ENCODE data around the gene NAT14. TPM values are rescaled to one million over a fixed set of nuclear protein-coding genes. Genes with fewer than 3 reads are reported as not detected.
A peak's percentile ranks its signal among the peaks of the same experiment; 100 is the strongest.

Gene NAT14
- polyA plus RNA-seq, 1 donor (not counting 4 experiments of a cell fraction or from before 2014, with no cell fraction given), result 11.0 TPM

GRCh38 chr19:55483706-55484592, 1.0 kb upstream of the NAT14 start:
- H3K4me1 ChIP-seq (ENCODE audit: control insufficient read depth, extremely low read depth, insufficient read depth, low read length), result peaks cover 27% of the 10 kb centered on the region
- TF ChIP-seq CTCF (optimal IDR thresholded peaks at IDR 0.05 in 1 of 3, IDR thresholded peaks at IDR 0.05 in 1 of 3, conservative IDR thresholded peaks at IDR 0.05 in 1 of 3; ENCODE audit: extremely low read depth in 1 of 3, insufficient read depth in 2 of 3, low read length in 3 of 3), result no peak
- TF ChIP-seq EZH2 (IDR thresholded peaks at IDR 0.05; ENCODE audit: low read length), result no peak

GRCh38 chr19:55485439-55486011, 537 bp downstream of the NAT14 start:
- dilution Hi-C loops (cut with MboI; ENCODE audit: extremely low pct_ligation_motif_present, low sequenced_read_pairs), result no loop called here
- Histone ChIP-seq H3K27me3 (ENCODE audit: control insufficient read depth, extremely low read depth, insufficient read depth, low read length) (peaks cover under 1% of the 10 kb centered on the region), H3K4me1 (ENCODE audit: control insufficient read depth, extremely low read depth, insufficient read depth, low read length) (peaks cover 27% of the 10 kb centered on the region), H3K9me3 (ENCODE audit: control insufficient read depth, low read depth, low read length) (no peaks in the 10 kb centered on the region), H3K4me3 (ENCODE audit: control insufficient read depth in 2 of 3, extremely low read depth in 1 of 3, insufficient read depth in 2 of 3, low read depth in 1 of 3, low read length in 3 of 3) (peak overlapping the region; percentile 60 to 76 (median 74)), H2AFZ (ENCODE audit: control insufficient read depth, low read length) (peak overlapping the region; percentile 33), H3K27ac (ENCODE audit: control insufficient read depth, insufficient read depth, low read length) (peak overlapping the region; percentile 53), H4K20me1 (ENCODE audit: control insufficient read depth, extremely low read depth, insufficient read depth, low read length) (no peaks in the 10 kb centered on the region), H3K4me2 (ENCODE audit: control insufficient read depth, extremely low read depth, insufficient read depth, low read depth, low read length) (peak overlapping the region; percentile 85), H3K9ac (ENCODE audit: control insufficient read depth, extremely low read depth, insufficient read depth, low read length) (peak overlapping the region; percentile 76), H3K79me2 (ENCODE audit: control insufficient read depth, insufficient read depth, low read length) (no peaks in the 10 kb centered on the region), H3K9me1 (ENCODE audit: control insufficient read depth, extremely low read depth, insufficient read depth, low read length) (peaks cover 3% of the 10 kb centered on the region), H3K36me3 (ENCODE audit: control insufficient read depth in 2 of 2, extremely low read depth in 1 of 2, insufficient read depth in 2 of 2, low read length in 2 of 2) (peaks cover 0 to 5% of the 10 kb centered on the region in 2 experiments)
- no peak for TF ChIP-seq EZH2 (IDR thresholded peaks at IDR 0.05; ENCODE audit: low read length)
- no peak for TF ChIP-seq CTCF (optimal IDR thresholded peaks at IDR 0.05 in 1 of 3, IDR thresholded peaks at IDR 0.05 in 1 of 3, conservative IDR thresholded peaks at IDR 0.05 in 1 of 3; ENCODE audit: extremely low read depth in 1 of 3, insufficient read depth in 2 of 3, low read length in 3 of 3)
- DNase-seq (ENCODE audit: low read depth, low spot score) (no peak), FAIRE-seq (no peak)

More at GRCh38 chr19:55483706-55484592, 1.0 kb upstream of the NAT14 start:
- H2AFZ ChIP-seq (ENCODE audit: control insufficient read depth, low read length), result no peak overlapping the region
- H3K4me3 ChIP-seq (ENCODE audit: control insufficient read depth in 2 of 3, extremely low read depth in 1 of 3, insufficient read depth in 2 of 3, low read depth in 1 of 3, low read length in 3 of 3), result peak overlapping the region in 1 of 3 experiments; percentile 76
- dilution Hi-C loops (cut with MboI; ENCODE audit: extremely low pct_ligation_motif_present, low sequenced_read_pairs), result no loop called here
- no peaks in the 10 kb centered on the region for H4K20me1 ChIP-seq (ENCODE audit: control insufficient read depth, extremely low read depth, insufficient read depth, low read length)
- no peaks in the 10 kb centered on the region for H3K27me3 ChIP-seq (ENCODE audit: control insufficient read depth, extremely low read depth, insufficient read depth, low read length)
- H3K4me2 ChIP-seq (ENCODE audit: control insufficient read depth, extremely low read depth, insufficient read depth, low read depth, low read length), result peak overlapping the region; percentile 85
- H3K9me3 ChIP-seq (ENCODE audit: control insufficient read depth, low read depth, low read length), result no peaks in the 10 kb centered on the region
- FAIRE-seq (no peak), DNase-seq (ENCODE audit: low read depth, low spot score) (no peak)
- H3K36me3 ChIP-seq (ENCODE audit: control insufficient read depth in 2 of 2, extremely low read depth in 1 of 2, insufficient read depth in 2 of 2, low read length in 2 of 2), result peaks cover 0 to 5% of the 10 kb centered on the region in 2 experiments
- peaks cover 8% of the 10 kb centered on the region for H3K79me2 ChIP-seq (ENCODE audit: control insufficient read depth, insufficient read depth, low read length)
- peak overlapping the region; percentile 33 for H3K9ac ChIP-seq (ENCODE audit: control insufficient read depth, extremely low read depth, insufficient read depth, low read length)
- peaks cover 3% of the 10 kb centered on the region for H3K9me1 ChIP-seq (ENCODE audit: control insufficient read depth, extremely low read depth, insufficient read depth, low read length)
- no peak overlapping the region for H3K27ac ChIP-seq (ENCODE audit: control insufficient read depth, insufficient read depth, low read length)

Measured in keratinocyte (primary cell).